Naive thymus-derived CD4-positive, alpha-beta T cell (primary cell): ENCODE data around the gene CDYL2. TPM values are rescaled to one million over a fixed set of nuclear protein-coding genes. Genes with fewer than 3 reads are reported as not detected.

Experiments used
- ATAC-seq: fragments of 150-1000 bp; cut with Tn5 transposase; 2 replicates; pipeline ENCODE4 v1.10.0; 2021; ENCODE audit warnings: mild to moderate bottlenecking, moderate library complexity
- CTCF ChIA-PET: fragments of 350-600 bp; sonication (Branson Sonifier 250); formaldehyde crosslinking; loops from one replicate; lab custom pipeline; 2021; ENCODE audit warnings: antibody characterized with exemption; lab: Charles Lee
- POLR2A ChIA-PET: fragments of 350-600 bp; sonication (Branson Sonifier 250); formaldehyde crosslinking; loops from one replicate; lab custom pipeline; 2021; ENCODE audit warnings: antibody characterized with exemption, inconsistent platforms; lab: Charles Lee
- DNase-seq, 9 donors: peaks; one replicate each; pipeline versions ENCODE4 v3.0.0 to v3.0.0-alpha.2; 2020 to 2022; ENCODE audit warnings: mixed read lengths in 1 of 9
- H3K27ac ChIP-seq: one replicate; pipeline ENCODE4 v1.7.0; 2013; ENCODE audit warnings: mild to moderate bottlenecking, low read depth, low read length, moderate library complexity
- H3K27me3 ChIP-seq, 2 donors: one replicate each; pipeline ENCODE4 v1.7.0; 2013; ENCODE audit warnings: low read length in 2 of 2, mild to moderate bottlenecking in 2 of 2, moderate library complexity in 2 of 2; ENCODE audit not compliant: control insufficient read depth in 2 of 2, insufficient read depth in 2 of 2
- H3K36me3 ChIP-seq, 3 experiments: 1 replicate in 2 of 3; 2 replicates in 1 of 3; pipeline ENCODE4 v1.7.0; 2013; ENCODE audit warnings: low read length in 3 of 3, mild to moderate bottlenecking in 3 of 3, moderate library complexity in 1 of 3; ENCODE audit not compliant: insufficient read depth in 3 of 3, control insufficient read depth in 2 of 3
- H3K4me1 ChIP-seq, 2 donors: one replicate each; pipeline ENCODE4 v1.7.0; 2013; ENCODE audit warnings: low read length in 2 of 2, mild to moderate bottlenecking in 2 of 2, moderate library complexity in 1 of 2; ENCODE audit not compliant: control insufficient read depth in 2 of 2, insufficient read depth in 2 of 2
- H3K4me3 ChIP-seq: 2 replicates; pipeline ENCODE4 v1.7.0; 2013; ENCODE audit warnings: mild to moderate bottlenecking, low read length
- H3K9me3 ChIP-seq, 3 experiments: 1 replicate in 2 of 3; 2 replicates in 1 of 3; pipeline ENCODE4 v1.7.0; 2013; ENCODE audit warnings: low read length in 3 of 3; ENCODE audit not compliant: control insufficient read depth in 2 of 3
- H3K27ac Mint-ChIP-seq, 9 donors: one replicate each; pipeline ENCODE4 v1.8.0; 2020 to 2022; ENCODE audit warnings: mixed read lengths in 9 of 9, mild to moderate bottlenecking in 8 of 9, moderate library complexity in 5 of 9, inconsistent platforms in 2 of 9
- H3K27me3 Mint-ChIP-seq, 5 donors: one replicate each; pipeline ENCODE4 v1.8.0; 2021 to 2022; ENCODE audit warnings: mixed read lengths in 5 of 5, mild to moderate bottlenecking in 1 of 5
- H3K36me3 Mint-ChIP-seq, 5 donors: one replicate each; pipeline ENCODE4 v1.8.0; 2020 to 2022; ENCODE audit warnings: mixed read lengths in 5 of 5, mild to moderate bottlenecking in 3 of 5, inconsistent platforms in 1 of 5
- H3K4me1 Mint-ChIP-seq, 7 donors: one replicate each; pipeline ENCODE4 v1.8.0; 2020 to 2022; ENCODE audit warnings: mixed read lengths in 7 of 7, mild to moderate bottlenecking in 3 of 7, inconsistent platforms in 1 of 7
- H3K4me3 Mint-ChIP-seq, 10 donors: one replicate each; pipeline ENCODE4 v1.8.0; 2020 to 2022; ENCODE audit warnings: mild to moderate bottlenecking in 10 of 10, mixed read lengths in 10 of 10, moderate library complexity in 6 of 10, inconsistent platforms in 2 of 10
- H3K9me3 Mint-ChIP-seq, 11 donors: one replicate each; pipeline ENCODE4 v1.8.0; 2020 to 2022; ENCODE audit warnings: mixed read lengths in 11 of 11, mild to moderate bottlenecking in 4 of 11, inconsistent platforms in 1 of 11, moderate library complexity in 1 of 11
- intact Hi-C, 2 donors: fragments of 100-400 bp; cut with micrococcal nuclease; formaldehyde crosslinking; loops; one replicate each; pipeline ENCODE4 v1.15.1; 2023
- polyA plus RNA-seq, 2 donors: library from polyadenylated mRNA; unstranded; fragments of 300-500 nt; fragmentation: Illumina TruSeq; gene quantifications; one replicate each; pipeline ENCODE4 v1.2.3, GENCODE V29; 2021
- total RNA-seq, 6 experiments: library from RNA in 5 of 6; stranded (reverse) in 5 of 6; gene quantifications; 1 replicate in 5 of 6; 2 replicates in 1 of 6; pipeline ENCODE4 v1.2.3 and lab custom pipeline; 2021 to 2026

CDYL2 gene
- 10 to 100 TPM; 12.4 to 71.3 (median 24.2) TPM for total RNA-seq
- polyA plus RNA-seq: under 1 TPM; 0.61 to 0.72 TPM
- 15.9 reads per million, percentile 45 among the genes with 10 or more reads in this experiment for total RNA-seq (lab: John Stamatoyannopoulos, UW)

DNA sequence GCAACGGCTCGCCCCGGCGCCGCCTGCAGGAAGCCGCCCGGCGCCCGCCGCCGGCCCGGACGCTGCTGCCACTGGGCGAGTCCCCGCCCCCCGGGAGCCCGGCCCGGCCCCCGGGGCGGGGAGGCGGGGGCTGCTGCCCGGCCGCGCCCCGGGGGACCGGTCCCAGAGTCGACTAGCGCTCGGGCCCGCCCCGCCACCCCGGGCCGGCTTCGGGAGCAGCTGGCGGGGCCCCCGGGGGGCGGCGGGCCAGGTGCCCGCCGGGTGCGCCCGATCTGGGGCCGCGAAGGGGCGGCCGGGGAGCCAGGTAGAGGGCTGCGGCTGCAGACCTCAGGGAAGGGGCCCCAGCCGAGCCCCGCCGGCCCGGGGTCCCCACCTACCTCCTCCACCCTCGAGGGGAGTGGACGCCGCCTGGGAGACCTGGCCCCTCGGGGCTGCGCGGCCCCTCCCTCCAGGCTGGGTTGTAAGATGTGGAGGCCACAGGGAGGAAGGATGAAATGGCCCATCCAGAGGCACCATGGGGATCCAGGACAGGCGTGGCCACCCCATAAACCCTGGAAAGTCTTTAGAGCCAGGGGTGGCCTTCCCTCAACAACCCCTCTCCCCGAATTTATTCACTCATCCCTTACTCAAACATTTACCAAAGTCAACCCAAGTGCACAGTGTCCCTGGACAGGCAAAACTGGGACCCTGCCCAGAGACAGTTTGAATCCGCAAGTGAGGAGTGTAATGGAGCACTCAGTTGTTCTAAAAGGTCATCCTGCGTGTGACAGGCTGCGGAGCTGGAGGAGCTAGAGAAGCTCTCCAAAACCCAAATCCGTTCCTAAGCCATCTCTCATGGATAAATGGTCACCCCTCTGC is at the start of gene CDYL2:
Gene CDYL2, minus strand, starts transcription at position 73 of the 858 bp plus-strand sequence. CDS start 425 bp downstream, outside the sequence.
- Mint-ChIP-seq H3K4me3 (peak within 1 kb of the TSS; percentile 85 to 96 (median 94)), H3K9me3 (peaks cover 0 to 10% (median 0%) of the 10 kb centered on the region in 11 donors), H3K36me3 (peaks cover 0 to 36% (median 0%) of the 10 kb centered on the region in 5 donors), H3K27me3 (peaks cover 0 to 9% (median 0%) of the 10 kb centered on the region in 5 donors), H3K27ac (peak within 1 kb of the TSS in 7 of 9 donors; percentile 46 to 98 (median 78)), H3K4me1 (peaks cover 12 to 53% (median 18%) of the 10 kb centered on the region in 7 donors)
- no peak within 1 kb of the TSS for H3K27ac ChIP-seq
- CTCF ChIA-PET: no interaction called here
- intact Hi-C loops: loop anchor here (1.0 to 10.0 kb wide), 13 partner anchors 47 to 1200 kb away; partner anchors contain the start of genes C16orf46 (in 2 of the 2), CENPN (in 2 of the 2), CMC2 (in 2 of the 2) and MAF (in 2 of the 2)
- no peaks in the 10 kb centered on the region for H3K27me3 ChIP-seq
- POLR2A ChIA-PET: no interaction called here
- no peaks in the 10 kb centered on the region for H3K36me3 ChIP-seq
- ATAC-seq (peak; percentile 73), DNase-seq (peak in 3 of 9 donors; percentile 8 to 80 (median 25))
- peaks cover 0 to 10% of the 10 kb centered on the region in 2 donors for H3K4me1 ChIP-seq
- H3K9me3 ChIP-seq: no peaks in the 10 kb centered on the region
- H3K4me3 ChIP-seq: peak within 1 kb of the TSS; percentile 37

- no peak overlapping the region for H3K4me3 ChIP-seq
- DNase-seq: peak in 2 of 9 donors; percentile 4 to 26
- H3K4me3 Mint-ChIP-seq: no peak overlapping the region
- H3K4me1 Mint-ChIP-seq: no peaks in the 10 kb centered on the region
- H3K36me3 Mint-ChIP-seq: no peaks in the 10 kb centered on the region
- H3K9me3 Mint-ChIP-seq: no peaks in the 10 kb centered on the region
- no peaks in the 10 kb centered on the region for H3K4me1 ChIP-seq
- no peak overlapping the region for H3K27ac ChIP-seq
- H3K27me3 Mint-ChIP-seq: peaks cover 0 to 27% (median 9%) of the 10 kb centered on the region in 5 donors
- intact Hi-C loops: loop anchor here (1.0 kb wide), 1 partner anchor 325 kb away; no protein-coding TSS in a partner anchor
- ChIA-PET CTCF (interaction anchor here (0.6 to 0.9 kb wide), 2 partner anchors 14 to 156 kb away, joined by 3 to 5 read pairs; no protein-coding TSS in a partner anchor), POLR2A (no interaction called here)
- H3K27me3 ChIP-seq: no peaks in the 10 kb centered on the region
- no peaks in the 10 kb centered on the region for H3K36me3 ChIP-seq
- ATAC-seq: no peak
- no peak overlapping the region for H3K27ac Mint-ChIP-seq
- no peaks in the 10 kb centered on the region for H3K9me3 ChIP-seq
These were observed 48.0 kb upstream of the CDYL2 start for GRCh38 chr16:80852261-80852872.

GRCh38 chr16:80851831-80852230 is 47.4 kb upstream of the CDYL2 start:
- peaks cover 0 to 26% (median 12%) of the 10 kb centered on the region in 5 donors for H3K27me3 Mint-ChIP-seq
- H3K4me3 ChIP-seq: no peak overlapping the region
- no peaks in the 10 kb centered on the region for H3K36me3 Mint-ChIP-seq
- intact Hi-C loops: loop anchor here (1.0 kb wide), 1 partner anchor 325 kb away; no protein-coding TSS in a partner anchor
- no peak overlapping the region for H3K27ac ChIP-seq
- H3K9me3 ChIP-seq: no peaks in the 10 kb centered on the region
- no peaks in the 10 kb centered on the region for H3K27me3 ChIP-seq
- no peaks in the 10 kb centered on the region for H3K36me3 ChIP-seq
- H3K4me3 Mint-ChIP-seq: no peak overlapping the region
- ATAC-seq: no peak
- no peaks in the 10 kb centered on the region for H3K4me1 ChIP-seq
- ChIA-PET CTCF (interaction anchor here (0.6 to 0.9 kb wide), 2 partner anchors 14 to 156 kb away, joined by 3 to 5 read pairs; no protein-coding TSS in a partner anchor), POLR2A (no interaction called here)
- no peaks in the 10 kb centered on the region for H3K9me3 Mint-ChIP-seq
- DNase-seq: no peak
- H3K4me1 Mint-ChIP-seq: no peaks in the 10 kb centered on the region
- H3K27ac Mint-ChIP-seq: no peak overlapping the region

GRCh38 chr16:80850757-80851156 is 46.4 kb upstream of the CDYL2 start:
- no peaks in the 10 kb centered on the region for H3K4me1 ChIP-seq
- no peaks in the 10 kb centered on the region for H3K27me3 ChIP-seq
- intact Hi-C loops: no loop called here
- peaks cover 0 to 4% (median 0%) of the 10 kb centered on the region in 7 donors for H3K4me1 Mint-ChIP-seq
- H3K4me3 ChIP-seq: no peak overlapping the region
- ChIA-PET POLR2A (no interaction called here), CTCF (no interaction called here)
- H3K9me3 Mint-ChIP-seq: peaks cover 0 to 4% (median 0%) of the 10 kb centered on the region in 11 donors
- H3K36me3 ChIP-seq: no peaks in the 10 kb centered on the region
- DNase-seq (no peak), ATAC-seq (no peak)
- no peak overlapping the region for H3K27ac ChIP-seq
- H3K27ac Mint-ChIP-seq: no peak overlapping the region
- H3K27me3 Mint-ChIP-seq: peaks cover 0 to 26% (median 12%) of the 10 kb centered on the region in 5 donors
- H3K9me3 ChIP-seq: no peaks in the 10 kb centered on the region
- H3K36me3 Mint-ChIP-seq: no peaks in the 10 kb centered on the region
- H3K4me3 Mint-ChIP-seq: no peak overlapping the region

- no peaks in the 10 kb centered on the region for H3K36me3 ChIP-seq
- intact Hi-C loops: no loop called here
- no peaks in the 10 kb centered on the region for H3K4me1 ChIP-seq
- no peaks in the 10 kb centered on the region for H3K27me3 ChIP-seq
- peaks cover 0 to 4% (median 0%) of the 10 kb centered on the region in 3 experiments for H3K9me3 ChIP-seq
- no peak overlapping the region for H3K4me3 ChIP-seq
- H3K4me1 Mint-ChIP-seq: peaks cover 0 to 4% (median 0%) of the 10 kb centered on the region in 7 donors
- no peak overlapping the region for H3K4me3 Mint-ChIP-seq
- peaks cover 0 to 19% (median 7%) of the 10 kb centered on the region in 5 donors for H3K27me3 Mint-ChIP-seq
- no peak for DNase-seq
- H3K27ac Mint-ChIP-seq: no peak overlapping the region
- no peak overlapping the region for H3K27ac ChIP-seq
- peaks cover 0 to 7% (median 0%) of the 10 kb centered on the region in 5 donors for H3K36me3 Mint-ChIP-seq
- peaks cover 0 to 14% (median 8%) of the 10 kb centered on the region in 11 donors for H3K9me3 Mint-ChIP-seq
- CTCF ChIA-PET: no interaction called here
- no peak for ATAC-seq
- POLR2A ChIA-PET: no interaction called here
These were observed 44.5 kb upstream of the CDYL2 start for GRCh38 chr16:80848862-80849261.

DNA sequence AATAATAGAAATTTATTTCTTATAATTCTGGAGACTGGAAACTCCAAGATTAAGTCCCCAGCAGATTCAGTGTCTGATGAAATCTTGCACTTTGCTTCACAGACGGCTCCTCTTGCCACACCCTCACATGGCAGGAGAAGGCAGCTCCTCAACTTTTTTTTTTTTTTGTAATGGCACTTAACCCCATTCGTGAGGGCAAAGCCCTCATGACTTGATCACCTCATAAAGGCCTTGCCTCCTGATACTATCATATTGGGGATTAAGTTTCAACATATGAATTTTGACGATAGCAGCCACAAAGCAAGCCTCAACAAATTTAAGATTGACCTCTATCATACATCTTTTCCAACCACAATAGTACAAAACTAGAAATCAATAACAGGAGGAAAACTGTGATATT is 42.3 kb upstream of the CDYL2 start:
- H3K27ac Mint-ChIP-seq: no peak overlapping the region
- no peak overlapping the region for H3K27ac ChIP-seq
- H3K9me3 ChIP-seq: peaks cover 0 to 4% (median 0%) of the 10 kb centered on the region in 3 experiments
- peaks cover 0 to 13% (median 0%) of the 10 kb centered on the region in 5 donors for H3K36me3 Mint-ChIP-seq
- no peak overlapping the region for H3K4me3 ChIP-seq
- H3K9me3 Mint-ChIP-seq: peaks cover 3 to 33% (median 23%) of the 10 kb centered on the region in 11 donors
- H3K36me3 ChIP-seq: no peaks in the 10 kb centered on the region
- H3K4me1 Mint-ChIP-seq: peaks cover 0 to 4% (median 0%) of the 10 kb centered on the region in 7 donors
- no peak for DNase-seq
- H3K4me3 Mint-ChIP-seq: no peak overlapping the region
- peaks cover 5 to 25% (median 9%) of the 10 kb centered on the region in 5 donors for H3K27me3 Mint-ChIP-seq
- ChIA-PET POLR2A (no interaction called here), CTCF (no interaction called here)
- no peak for ATAC-seq
- intact Hi-C loops: no loop called here
- no peaks in the 10 kb centered on the region for H3K27me3 ChIP-seq
- H3K4me1 ChIP-seq: no peaks in the 10 kb centered on the region
